Pancreas (tissue), 10 donors: Measurements from ENCODE around the gene AFDN. TPM values are rescaled to one million over a fixed set of nuclear protein-coding genes. Genes with fewer than 3 reads are reported as not detected.
A peak's percentile ranks its signal among the peaks of the same experiment; 100 is the strongest.

ENCODE experiments used
- ATAC-seq, 4 donors: fragments of 200-7000 bp; cut with Tn5 transposase; one replicate each; pipeline versions ENCODE4 v1.8.0 to v1.9.1; 2020; ENCODE audit warnings: mild to moderate bottlenecking in 4 of 4, moderate library complexity in 4 of 4
- DNase-seq, 6 donors: peaks; one replicate each; pipeline ENCODE4 v3.0.0-alpha.2; 2020
- FAIRE-seq: peaks from 2 replicates; lab custom pipeline; 2012; peaks lifted over from hg19 to GRCh38; lab: Jason Lieb, UNC
- H3K27ac ChIP-seq, 4 donors: fragments of 200-600 bp; sonication (generic); 1 replicate in 3 of 4; 2 replicates in 1 of 4; pipeline versions ENCODE4 v1.5.0 to v1.8.0; 2020
- H3K27me3 ChIP-seq, 4 donors: fragments of 200-600 bp; one replicate each; pipeline ENCODE4 v1.8.0; 2021
- H3K36me3 ChIP-seq, 3 donors: fragments of 200-600 bp; sonication (generic) in 1 of 3; one replicate each; pipeline versions ENCODE4 v1.5.0 to v1.8.0; 2020 to 2021
- H3K4me1 ChIP-seq, 3 donors: fragments of 200-600 bp; one replicate each; pipeline ENCODE4 v1.8.0; 2021
- H3K4me3 ChIP-seq, 4 donors: fragments of 200-600 bp; sonication (generic) in 2 of 4; one replicate each; pipeline versions ENCODE4 v1.5.0 to v1.8.0; 2020 to 2021
- H3K9me3 ChIP-seq, 4 donors: fragments of 200-600 bp; one replicate each; pipeline ENCODE4 v1.8.0; 2021
- CTCF ChIP-seq, 4 donors: fragments of 200-600 bp; sonication (generic) in 3 of 4; IDR thresholded peaks; one replicate each; pipeline versions ENCODE4 v1.5.0 to v1.8.0; 2021; ENCODE audit warnings: antibody characterized with exemption in 4 of 4
- WGBS, 2 donors: extraction: QIAGEN DNeasy Blood & Tissue Kit; methylation state at CpG; one replicate each; pipeline ENCODE4 v1.1.7; 2013; 5-methylcytosine and 5-hydroxymethylcytosine counted together
- intact Hi-C, 3 donors: fragments of 100-400 bp; cut with DNase I; formaldehyde crosslinking; loops; one replicate each; pipeline versions ENCODE4 v1.11.1 to v1.14.2; 2022
- polyA plus RNA-seq, 2 donors: library from polyadenylated mRNA; stranded (reverse); fragments of 200-250 nt; gene quantifications; one replicate each; pipeline ENCODE4 v1.2.3, GENCODE V29; 2013
- total RNA-seq, 6 donors: library from RNA; stranded (reverse); fragmentation: NEBNext Ultra II Directional in 4 of 6; extraction: Animal tissue kit (Norgen Biotek cat#: 25700) in 4 of 6; gene quantifications; one replicate each; pipeline versions ENCODE4 v1.2.1 to v1.2.4, GENCODE V29; 2021 to 2023
- donor health status: healthy with polysubstance abuse.
- donor health status: DM: no; HTN: no; CAD: no; lungs with moderate emphysema.
- donor health status: DM: no; HTN: no; CAD: no.
- donor health status: control.
- donor health status: control.
- donor health status: Bipolar disorder and iron deficiency.
- donor health status: DM: yes; HTN: yes; CAD: no.
- donor health status: DM: no; HTN: no; CAD: no.
- donor health status: DM: no; HTN: no; CAD: no.
- donor health status: DM: yes; HTN: yes; CAD: no.

The AFDN gene
- total and polyA plus RNA-seq, 8 donors: 55.2 to 122 (median 73.3) TPM

DNA sequence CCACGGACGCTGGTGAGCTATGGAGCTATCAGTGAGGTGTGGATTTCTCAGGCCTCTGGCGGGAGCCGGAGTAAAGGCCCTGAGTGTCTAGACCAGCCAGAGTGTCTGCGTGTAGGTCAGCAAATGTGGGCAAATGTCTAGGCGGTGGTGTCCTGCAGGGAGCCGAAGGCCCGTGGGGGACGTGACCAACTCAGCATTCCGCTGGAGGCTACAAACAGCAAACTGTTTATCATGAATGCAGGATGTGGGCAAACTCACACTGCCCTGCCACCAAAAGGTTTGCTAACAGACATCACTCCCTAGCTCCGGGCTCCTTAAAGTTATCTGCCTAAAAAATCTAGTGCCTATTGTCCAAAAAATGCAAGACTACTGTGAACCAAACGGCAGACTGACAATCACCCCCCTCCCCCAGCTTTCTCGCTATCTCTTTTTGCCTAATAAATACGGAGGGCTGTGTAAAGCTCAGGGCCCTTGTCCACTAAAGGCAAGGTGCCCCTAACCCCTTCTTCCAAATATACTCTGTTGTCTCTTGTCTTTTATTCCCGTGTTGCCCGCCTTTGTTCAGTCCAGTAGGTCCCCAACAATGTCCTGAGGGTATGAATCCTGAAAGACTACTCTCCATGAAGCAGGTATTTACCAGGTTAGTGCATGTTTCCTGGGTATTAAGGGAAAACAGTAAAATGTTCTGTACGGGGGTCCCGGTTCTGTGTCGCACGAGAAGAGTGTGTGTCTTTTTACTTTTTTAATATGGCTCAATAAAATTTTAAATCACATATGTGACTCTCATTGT is 29.0 kb upstream of the AFDN start:
- H3K27me3 ChIP-seq: no peaks in the 10 kb centered on the region
- TF ChIP-seq CTCF (IDR thresholded peaks at IDR 0.05): no peak
- H3K27ac ChIP-seq: peak overlapping the region in 2 of 4 donors; percentile 23 to 71
- ATAC-seq (no peak), DNase-seq (no peak), FAIRE-seq (no peak)
- no peaks in the 10 kb centered on the region for H3K36me3 ChIP-seq
- no peaks in the 10 kb centered on the region for H3K9me3 ChIP-seq
- H3K4me3 ChIP-seq: no peak overlapping the region
- intact Hi-C loops: no loop called here
- peaks cover 0 to 8% (median 0%) of the 10 kb centered on the region in 3 donors for H3K4me1 ChIP-seq
- WGBS, 2 donors: 89 to 91% methylated on average over 20 of the region's 20 CpGs

DNA sequence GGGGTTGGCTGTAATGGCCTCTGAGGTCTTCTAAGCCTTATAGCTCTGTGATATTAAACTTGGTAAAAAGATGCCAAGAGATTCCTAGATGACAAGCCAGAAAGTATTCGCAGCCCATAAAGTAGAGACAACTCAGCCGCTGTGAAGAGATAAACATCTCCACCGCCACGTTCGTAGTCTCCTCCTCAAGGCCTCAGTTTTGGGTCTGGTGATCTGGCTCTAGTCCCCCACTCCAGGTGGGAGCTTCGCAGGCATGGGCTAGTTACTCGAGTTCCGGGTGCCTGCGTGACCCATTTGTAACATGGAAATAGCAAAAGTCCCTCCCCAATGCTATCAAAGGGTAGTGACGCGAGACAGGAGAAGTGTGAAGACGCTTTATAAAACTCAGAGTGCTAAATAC is 28.3 kb upstream of the AFDN start:
- no peak for TF ChIP-seq CTCF (IDR thresholded peaks at IDR 0.05)
- no peak for DNase-seq
- 80 to 86% methylated on average over 12 of the region's 12 CpGs for WGBS, 2 donors
- no peaks in the 10 kb centered on the region for H3K27me3 ChIP-seq
- peaks cover 0 to 8% (median 0%) of the 10 kb centered on the region in 3 donors for H3K4me1 ChIP-seq
- no peak overlapping the region for H3K4me3 ChIP-seq
- intact Hi-C loops: no loop called here
- no peak for ATAC-seq
- peak overlapping the region; percentile 55 to 71 (median 58) for H3K27ac ChIP-seq
- no peaks in the 10 kb centered on the region for H3K36me3 ChIP-seq
- FAIRE-seq: no peak
- H3K9me3 ChIP-seq: no peaks in the 10 kb centered on the region

DNA sequence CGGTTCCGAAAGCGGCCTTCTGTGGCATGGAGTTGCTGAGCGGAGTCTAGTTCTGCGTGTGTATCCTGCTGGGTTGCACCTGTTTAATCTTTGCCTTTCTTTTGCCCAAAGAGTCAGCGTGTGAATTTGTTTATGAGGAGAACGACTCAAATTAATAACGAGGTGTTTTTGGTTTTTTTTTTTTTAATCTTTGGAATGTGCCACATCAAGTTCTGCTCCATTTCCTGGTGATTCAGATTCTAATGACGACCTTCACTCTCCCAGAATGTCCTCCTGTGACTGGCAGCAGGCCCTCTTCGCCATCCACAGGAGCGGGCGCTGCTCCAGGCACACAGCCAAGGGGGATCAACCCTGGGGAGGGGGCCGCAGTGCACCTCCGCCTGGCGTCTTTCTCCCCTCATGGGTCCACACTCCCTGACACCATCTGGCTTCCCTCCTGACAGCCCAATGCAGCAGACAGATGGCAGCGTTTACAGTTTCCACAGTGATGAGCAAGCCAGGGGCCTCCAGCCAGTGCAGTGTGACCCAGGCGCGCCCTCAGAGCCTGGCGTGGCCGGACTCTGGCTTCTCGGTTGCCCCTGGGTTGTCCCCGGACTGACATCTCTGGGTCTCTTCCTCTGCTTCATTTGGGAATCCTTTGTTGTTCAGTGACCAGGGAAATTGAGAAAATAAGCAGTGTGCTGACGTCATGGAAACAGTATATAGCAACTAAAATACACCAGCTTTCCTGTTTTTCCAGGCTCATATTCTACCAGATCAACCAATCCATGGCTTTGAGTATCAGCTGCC is 27.5 kb upstream of the AFDN start:
- TF ChIP-seq CTCF (IDR thresholded peaks at IDR 0.05): no peak
- H3K4me3 ChIP-seq: no peak overlapping the region
- peak overlapping the region; percentile 55 to 71 (median 58) for H3K27ac ChIP-seq
- no peaks in the 10 kb centered on the region for H3K27me3 ChIP-seq
- no peaks in the 10 kb centered on the region for H3K36me3 ChIP-seq
- peak; percentile 52 to 76 (median 66) for ATAC-seq
- WGBS, 2 donors: 49 to 51% methylated on average over 23 of the region's 23 CpGs
- H3K9me3 ChIP-seq: no peaks in the 10 kb centered on the region
- intact Hi-C loops: no loop called here
- peaks cover 0 to 8% (median 0%) of the 10 kb centered on the region in 3 donors for H3K4me1 ChIP-seq
- FAIRE-seq: no peak
- peak in 2 of 6 donors; percentile 43 to 45 for DNase-seq

- ATAC-seq: no peak
- intact Hi-C loops: no loop called here
- 83 to 95% methylated on average over 6 of the region's 6 CpGs for WGBS, 2 donors
- Histone ChIP-seq H3K9me3 (no peaks in the 10 kb centered on the region), H3K4me3 (no peak overlapping the region), H3K4me1 (peaks cover 0 to 15% (median 0%) of the 10 kb centered on the region in 3 donors), H3K27me3 (no peaks in the 10 kb centered on the region), H3K27ac (no peak overlapping the region), H3K36me3 (no peaks in the 10 kb centered on the region)
- no peak for TF ChIP-seq CTCF (IDR thresholded peaks at IDR 0.05)
- no peak for DNase-seq
- FAIRE-seq: no peak
Observed at GRCh38 chr6:167800549-167800948, 26.2 kb upstream of the AFDN start.
